GM23338 (cell line): Measurements from ENCODE around the gene MARF1. TPM values are rescaled to one million over a fixed set of nuclear protein-coding genes. Genes with fewer than 3 reads are reported as not detected.

ENCODE experiments used
- ATAC-seq: fragments of 200-7000 bp; cut with Tn5 transposase; 3 replicates; pipeline ENCODE4 v1.9.1; 2020
- DNase-seq: peaks from one replicate; pipeline ENCODE4 v3.0.0-alpha.2; 2015; ENCODE audit warnings: low spot score
- H2AFZ ChIP-seq: fragments of 200-600 bp; sonication (generic); 2 replicates; pipeline ENCODE4 v1.8.0; 2016; ENCODE audit warnings: antibody characterized with exemption, mild to moderate bottlenecking, moderate library complexity
- H3F3A ChIP-seq: fragments of 200-600 bp; sonication (generic); replicated peaks from 2 replicates; pipeline ENCODE4 v1.8.0; 2017; ENCODE audit warnings: antibody characterized with exemption, mixed run types, low read depth
- H3K27ac ChIP-seq: fragments of 200-600 bp; sonication (generic); 2 replicates; pipeline ENCODE4 v1.6.1; 2016; ENCODE audit warnings: low read depth
- H3K27me3 ChIP-seq: fragments of 200-600 bp; sonication (generic); 2 replicates; pipeline ENCODE4 v1.8.0; 2016; ENCODE audit warnings: mild to moderate bottlenecking, mixed run types, moderate library complexity; ENCODE audit not compliant: insufficient read depth
- H3K36me3 ChIP-seq: fragments of 200-600 bp; sonication (generic); 2 replicates; pipeline ENCODE4 v1.8.0; 2016; ENCODE audit warnings: mild to moderate bottlenecking; ENCODE audit not compliant: insufficient read depth
- H3K4me1 ChIP-seq: fragments of 200-600 bp; sonication (generic); 2 replicates; pipeline ENCODE4 v1.8.0; 2016; ENCODE audit warnings: mild to moderate bottlenecking, moderate library complexity; ENCODE audit not compliant: insufficient read depth
- H3K4me2 ChIP-seq: fragments of 200-600 bp; sonication (generic); 2 replicates; pipeline ENCODE4 v1.7.1; 2017; ENCODE audit warnings: mixed run types
- H3K4me3 ChIP-seq: fragments of 200-600 bp; sonication (generic); 2 replicates; pipeline ENCODE4 v1.6.1; 2016; ENCODE audit warnings: mixed run types
- H3K79me2 ChIP-seq: fragments of 200-600 bp; sonication (generic); replicated peaks from 2 replicates; pipeline ENCODE4 v1.8.0; 2017; ENCODE audit warnings: mild to moderate bottlenecking; ENCODE audit not compliant: insufficient read depth
- H3K9me2 ChIP-seq: fragments of 200-600 bp; sonication (generic); 2 replicates; pipeline ENCODE4 v1.8.0; 2017; ENCODE audit not compliant: insufficient read depth
- H4K20me1 ChIP-seq: fragments of 200-600 bp; sonication (generic); replicated peaks from 2 replicates; pipeline ENCODE4 v1.8.0; 2017; ENCODE audit warnings: mild to moderate bottlenecking; ENCODE audit not compliant: insufficient read depth
- H3K27ac Mint-ChIP-seq: 2 replicates; pipeline ENCODE4 v1.8.0; 2020; ENCODE audit warnings: inconsistent platforms, mild to moderate bottlenecking, moderate library complexity, mixed read lengths
- H3K27me3 Mint-ChIP-seq: 3 replicates; pipeline ENCODE4 v1.8.0; 2022; ENCODE audit warnings: low read depth, mild to moderate bottlenecking, moderate library complexity, mixed read lengths, inconsistent platforms; ENCODE audit not compliant: insufficient read depth, poor library complexity
- H3K36me3 Mint-ChIP-seq: 3 replicates; pipeline ENCODE4 v1.8.0; 2021; ENCODE audit warnings: low read depth, mild to moderate bottlenecking, inconsistent platforms, moderate library complexity, mixed read lengths
- H3K4me1 Mint-ChIP-seq: 3 replicates; pipeline ENCODE4 v1.8.0; 2020; ENCODE audit warnings: mild to moderate bottlenecking, inconsistent platforms, mixed read lengths
- H3K4me3 Mint-ChIP-seq: 3 replicates; pipeline ENCODE4 v1.8.0; 2021; ENCODE audit warnings: moderate library complexity, mild to moderate bottlenecking, inconsistent platforms, mixed read lengths
- H3K9me3 Mint-ChIP-seq: 3 replicates; pipeline ENCODE4 v1.8.0; 2020; ENCODE audit warnings: moderate library complexity, mild to moderate bottlenecking, inconsistent platforms, mixed read lengths
- CREB1 ChIP-seq: fragments of 250-450 bp; sonication (Bioruptor Pico); IDR thresholded peaks from 2 replicates; pipeline ENCODE4 v1.5.0; 2020; ENCODE audit warnings: low read depth, mild to moderate bottlenecking, moderate library complexity
- EZH2phosphoT487 ChIP-seq: fragments of 200-600 bp; sonication (generic); IDR thresholded peaks from one replicate; pipeline ENCODE4 v1.8.1; 2018; ENCODE audit warnings: antibody characterized with exemption; ENCODE audit not compliant: unreplicated experiment
- JUNB ChIP-seq: IDR thresholded peaks from one replicate; pipeline ENCODE4 v1.6.1; 2016; ENCODE audit warnings: antibody characterized with exemption; ENCODE audit not compliant: unreplicated experiment
- NANOG ChIP-seq: IDR thresholded peaks from 2 replicates; pipeline ENCODE4 v1.6.1; 2016; ENCODE audit warnings: antibody characterized with exemption, borderline replicate concordance
- REST ChIP-seq: IDR thresholded peaks from one replicate; pipeline ENCODE4 v1.6.1; 2018; ENCODE audit warnings: antibody characterized with exemption; ENCODE audit not compliant: unreplicated experiment
- STAT1 ChIP-seq: IDR thresholded peaks from one replicate; pipeline ENCODE4 v1.6.1; 2016; ENCODE audit warnings: antibody characterized with exemption; ENCODE audit not compliant: unreplicated experiment
- ZNF114 ChIP-seq: fragments of 250-450 bp; sonication (Bioruptor Pico); IDR thresholded peaks from 2 replicates; pipeline ENCODE4 v1.5.0; 2020; ENCODE audit warnings: mild to moderate bottlenecking, moderate library complexity
- ZNF331 ChIP-seq: fragments of 250-450 bp; sonication (Bioruptor Pico); IDR thresholded peaks from 2 replicates; pipeline ENCODE4 v1.5.0; 2020; ENCODE audit warnings: low read depth, mild to moderate bottlenecking, moderate library complexity
- polyA plus RNA-seq: library from polyadenylated mRNA; unstranded; fragments of >200 nt; fragmentation: Nextera tagmentation; extraction: Ambion mirVana; gene quantifications from 2 replicates; pipeline ENCODE4 v1.2.1, GENCODE V29; 2016
- total RNA-seq: library from RNA; depleted of rRNA; stranded (reverse); fragments of >200 nt; shearing (Covaris generic); gene quantifications from 2 replicates; pipeline ENCODE4 v1.2.3, GENCODE V29; 2014
- TF ChIP-seq, protein P1 (sequence below), 2 experiments: fragments of 200-600 bp in 1 of 2; sonication (generic) in 1 of 2; conservative IDR thresholded peaks; 2 replicates each; pipeline versions ENCODE4 v1.5.1 to v1.6.1; 2016 to 2017; ENCODE audit warnings: antibody characterized with exemption in 2 of 2, low read depth in 2 of 2, mild to moderate bottlenecking in 2 of 2, moderate library complexity in 1 of 2
- TF ChIP-seq, protein P2 (sequence below): IDR thresholded peaks from 2 replicates; pipeline ENCODE4 v1.6.1; 2016; ENCODE audit warnings: antibody characterized with exemption

MARF1 gene
- total and polyA plus RNA-seq, 2 experiments from 2014 or later: 8.3 to 16.0 TPM

GRCh38 chr16:15660203-15660601 is 17.2 kb upstream of the MARF1 start:
- Histone ChIP-seq H3K4me1 (no peaks in the 10 kb centered on the region), H4K20me1 (peaks cover 15% of the 10 kb centered on the region; the same call in 1 of the 2 replicates), H3F3A (no peaks in the 10 kb centered on the region), H3K4me2 (no peak overlapping the region), H3K9me2 (no peaks in the 10 kb centered on the region), H3K27me3 (no peaks in the 10 kb centered on the region), H3K4me3 (no peak overlapping the region), H3K36me3 (peaks cover 4% of the 10 kb centered on the region; the same call in 1 of the 2 replicates), H3K79me2 (peaks cover 25% of the 10 kb centered on the region), H3K27ac (no peak overlapping the region), H2AFZ (no peak overlapping the region)
- Mint-ChIP-seq H3K36me3 (peaks cover 8% of the 10 kb centered on the region; the same call in 2 of the 3 replicates), H3K4me1 (no peaks in the 10 kb centered on the region; the same call in 2 of the 3 replicates), H3K9me3 (no peaks in the 10 kb centered on the region), H3K4me3 (no peak overlapping the region), H3K27ac (no peak overlapping the region), H3K27me3 (peaks cover 12% of the 10 kb centered on the region)
- DNase-seq (no peak), ATAC-seq (no peak)
- TF ChIP-seq, protein P1, sequence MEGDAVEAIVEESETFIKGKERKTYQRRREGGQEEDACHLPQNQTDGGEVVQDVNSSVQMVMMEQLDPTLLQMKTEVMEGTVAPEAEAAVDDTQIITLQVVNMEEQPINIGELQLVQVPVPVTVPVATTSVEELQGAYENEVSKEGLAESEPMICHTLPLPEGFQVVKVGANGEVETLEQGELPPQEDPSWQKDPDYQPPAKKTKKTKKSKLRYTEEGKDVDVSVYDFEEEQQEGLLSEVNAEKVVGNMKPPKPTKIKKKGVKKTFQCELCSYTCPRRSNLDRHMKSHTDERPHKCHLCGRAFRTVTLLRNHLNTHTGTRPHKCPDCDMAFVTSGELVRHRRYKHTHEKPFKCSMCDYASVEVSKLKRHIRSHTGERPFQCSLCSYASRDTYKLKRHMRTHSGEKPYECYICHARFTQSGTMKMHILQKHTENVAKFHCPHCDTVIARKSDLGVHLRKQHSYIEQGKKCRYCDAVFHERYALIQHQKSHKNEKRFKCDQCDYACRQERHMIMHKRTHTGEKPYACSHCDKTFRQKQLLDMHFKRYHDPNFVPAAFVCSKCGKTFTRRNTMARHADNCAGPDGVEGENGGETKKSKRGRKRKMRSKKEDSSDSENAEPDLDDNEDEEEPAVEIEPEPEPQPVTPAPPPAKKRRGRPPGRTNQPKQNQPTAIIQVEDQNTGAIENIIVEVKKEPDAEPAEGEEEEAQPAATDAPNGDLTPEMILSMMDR (conservative IDR thresholded peaks at IDR 0.05; ENCODE audit: low read depth in 2 of 2): no peak
- TF ChIP-seq ZNF114 (CRISPR knock-in tag) (no peak), ZNF331 (no peak), NANOG (no peak), CREB1 (CRISPR knock-in tag) (no peak), STAT1 (no peak), EZH2phosphoT487 (no peak), REST (no peak)

DNA sequence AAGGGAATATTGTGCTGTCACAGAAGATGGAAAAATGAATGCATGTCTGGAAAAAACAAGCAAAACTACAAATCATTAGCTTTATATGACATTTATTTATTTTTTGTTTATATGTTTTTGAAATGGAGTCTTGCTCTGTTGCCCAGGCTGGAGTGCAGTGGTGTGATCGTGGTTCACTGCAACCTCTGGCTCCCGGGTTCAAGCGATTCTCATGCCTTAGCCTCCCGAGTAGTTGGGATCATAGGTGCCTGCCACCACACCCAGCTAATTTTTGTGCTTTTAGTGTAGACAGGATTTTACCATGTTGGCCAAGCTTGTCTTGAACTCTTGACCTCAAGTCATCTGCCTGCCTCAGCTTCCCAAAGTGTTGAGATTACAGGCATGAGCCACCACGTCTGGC is 15.6 kb upstream of the MARF1 start:
- no peaks in the 10 kb centered on the region for H3K27me3 ChIP-seq
- TF ChIP-seq, protein P2, sequence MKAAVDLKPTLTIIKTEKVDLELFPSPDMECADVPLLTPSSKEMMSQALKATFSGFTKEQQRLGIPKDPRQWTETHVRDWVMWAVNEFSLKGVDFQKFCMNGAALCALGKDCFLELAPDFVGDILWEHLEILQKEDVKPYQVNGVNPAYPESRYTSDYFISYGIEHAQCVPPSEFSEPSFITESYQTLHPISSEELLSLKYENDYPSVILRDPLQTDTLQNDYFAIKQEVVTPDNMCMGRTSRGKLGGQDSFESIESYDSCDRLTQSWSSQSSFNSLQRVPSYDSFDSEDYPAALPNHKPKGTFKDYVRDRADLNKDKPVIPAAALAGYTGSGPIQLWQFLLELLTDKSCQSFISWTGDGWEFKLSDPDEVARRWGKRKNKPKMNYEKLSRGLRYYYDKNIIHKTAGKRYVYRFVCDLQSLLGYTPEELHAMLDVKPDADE: no peak
- TF ChIP-seq CREB1 (CRISPR knock-in tag): no peak
- no peak for TF ChIP-seq JUNB
- no peak overlapping the region for H3K4me2 ChIP-seq
- H3K27ac ChIP-seq: no peak overlapping the region
- no peak overlapping the region for H3K27ac Mint-ChIP-seq
- H3K9me3 Mint-ChIP-seq: no peaks in the 10 kb centered on the region
- no peaks in the 10 kb centered on the region; the same call in 2 of the 3 replicates for H3K4me1 Mint-ChIP-seq
- H3K4me3 Mint-ChIP-seq: no peak overlapping the region
- H3K27me3 Mint-ChIP-seq: peaks cover 13% of the 10 kb centered on the region
- DNase-seq (no peak), ATAC-seq (no peak)
- H3K4me1 ChIP-seq: no peaks in the 10 kb centered on the region
- no peaks in the 10 kb centered on the region for H3F3A ChIP-seq
- H3K9me2 ChIP-seq: no peaks in the 10 kb centered on the region
- H3K4me3 ChIP-seq: no peak overlapping the region
- H3K36me3 ChIP-seq: no peaks in the 10 kb centered on the region
- peaks cover 2% of the 10 kb centered on the region; the same call in 1 of the 3 replicates for H3K36me3 Mint-ChIP-seq
- no peak overlapping the region for H2AFZ ChIP-seq
- peaks cover 38% of the 10 kb centered on the region for H3K79me2 ChIP-seq
- peaks cover 15% of the 10 kb centered on the region; the same call in 1 of the 2 replicates for H4K20me1 ChIP-seq
